DMS114 treated with DMSO at 0.1 percent for 48 hours (cell line): ENCODE measurements around the gene KCTD16.

Experiments
- DNase-seq: peaks from one replicate; lab custom pipeline; 2025; ENCODE audit not compliant: unreplicated experiment; lab: John Stamatoyannopoulos, UW

KCTD16 gene

GRCh38 chr5:144393641-144394435 lies 223.2 kb downstream of the KCTD16 start:
- DNase-seq: no peak

GRCh38 chr5:144395704-144396103 lies 225.0 kb downstream of the KCTD16 start:
- no peak for DNase-seq

GRCh38 chr5:144403058-144403457 lies 232.4 kb downstream of the KCTD16 start:
- DNase-seq: no peak

- no peak for DNase-seq
These were observed 233.2 kb downstream of the KCTD16 start for GRCh38 chr5:144403817-144404420.

- no peak for DNase-seq
These were observed 234.0 kb downstream of the KCTD16 start for GRCh38 chr5:144404672-144405071.

- no peak for DNase-seq
These were observed 235.3 kb downstream of the KCTD16 start for GRCh38 chr5:144405991-144406390.

GRCh38 chr5:144406442-144406841 lies 235.8 kb downstream of the KCTD16 start:
- no peak for DNase-seq

GRCh38 chr5:144414202-144415029 lies 243.7 kb downstream of the KCTD16 start:
- DNase-seq: no peak

- DNase-seq: no peak
These were observed 245.5 kb downstream of the KCTD16 start for GRCh38 chr5:144416196-144416595.

GRCh38 chr5:144418719-144419118 lies 248.0 kb downstream of the KCTD16 start:
- no peak for DNase-seq

- no peak for DNase-seq
These were observed 250.7 kb downstream of the KCTD16 start for GRCh38 chr5:144421411-144421810.

GRCh38 chr5:144422018-144422727 lies 251.5 kb downstream of the KCTD16 start:
- DNase-seq: no peak

- no peak for DNase-seq
These were observed 257.2 kb downstream of the KCTD16 start for GRCh38 chr5:144427866-144428265.

GRCh38 chr5:144428326-144428725 lies 257.7 kb downstream of the KCTD16 start:
- no peak for DNase-seq

- DNase-seq: no peak
These were observed 258.7 kb downstream of the KCTD16 start for GRCh38 chr5:144429405-144429804.

- no peak for DNase-seq
These were observed 259.2 kb downstream of the KCTD16 start for GRCh38 chr5:144429905-144430304.

- DNase-seq: no peak
These were observed 262.6 kb downstream of the KCTD16 start for GRCh38 chr5:144433140-144433822.

GRCh38 chr5:144433893-144434292 lies 263.2 kb downstream of the KCTD16 start:
- no peak for DNase-seq

GRCh38 chr5:144436007-144436406 lies 265.3 kb downstream of the KCTD16 start:
- no peak for DNase-seq

GRCh38 chr5:144438237-144438636 lies 267.6 kb downstream of the KCTD16 start:
- DNase-seq: no peak

GRCh38 chr5:144448457-144448856 lies 277.8 kb downstream of the KCTD16 start:
- no peak for DNase-seq
